HFFc6 (cell line): ENCODE data around the gene APRT. TPM values are rescaled to one million over a fixed set of nuclear protein-coding genes. Genes with fewer than 3 reads are reported as not detected.

Source experiments
- DNase-seq: peaks from one replicate; pipeline ENCODE4 v3.0.0-alpha.2; 2018
- H3K27ac Mint-ChIP-seq: 2 replicates; pipeline ENCODE4 v1.8.0; 2020; ENCODE audit warnings: mild to moderate bottlenecking, mixed read lengths
- H3K27me3 Mint-ChIP-seq: 2 replicates; pipeline ENCODE4 v1.8.0; 2021; ENCODE audit warnings: mild to moderate bottlenecking, moderate library complexity, mixed read lengths; ENCODE audit not compliant: insufficient read depth
- H3K36me3 Mint-ChIP-seq: 2 replicates; pipeline ENCODE4 v1.8.0; 2021; ENCODE audit warnings: low read depth, mixed read lengths
- H3K4me1 Mint-ChIP-seq: 2 replicates; pipeline ENCODE4 v1.8.0; 2020; ENCODE audit warnings: low read depth, mixed read lengths
- H3K4me3 Mint-ChIP-seq: 2 replicates; pipeline ENCODE4 v1.8.0; 2020; ENCODE audit warnings: mild to moderate bottlenecking, moderate library complexity, mixed read lengths
- H3K9me3 Mint-ChIP-seq: 2 replicates; pipeline ENCODE4 v1.8.0; 2020; ENCODE audit warnings: mild to moderate bottlenecking, mixed read lengths
- total RNA-seq, 6 experiments: library from RNA; stranded (reverse); fragmentation: NEBNext Ultra II Directional; extraction: Animal tissue kit (Norgen Biotek cat#: 25700); gene quantifications; 2 replicates in 1 of 6; 3 replicates in 5 of 6; pipeline ENCODE4 v1.2.3, GENCODE V29; 2021
- TF ChIP-seq, protein P1 (sequence below): fragments of 200-600 bp; sonication (generic); IDR thresholded peaks from 2 replicates; pipeline ENCODE4 v1.5.0; 2021; ENCODE audit warnings: antibody characterized with exemption, mild to moderate bottlenecking

The APRT gene
- total RNA-seq, 6 experiments from 2014 or later: 123 to 163 (median 130) TPM

DNA sequence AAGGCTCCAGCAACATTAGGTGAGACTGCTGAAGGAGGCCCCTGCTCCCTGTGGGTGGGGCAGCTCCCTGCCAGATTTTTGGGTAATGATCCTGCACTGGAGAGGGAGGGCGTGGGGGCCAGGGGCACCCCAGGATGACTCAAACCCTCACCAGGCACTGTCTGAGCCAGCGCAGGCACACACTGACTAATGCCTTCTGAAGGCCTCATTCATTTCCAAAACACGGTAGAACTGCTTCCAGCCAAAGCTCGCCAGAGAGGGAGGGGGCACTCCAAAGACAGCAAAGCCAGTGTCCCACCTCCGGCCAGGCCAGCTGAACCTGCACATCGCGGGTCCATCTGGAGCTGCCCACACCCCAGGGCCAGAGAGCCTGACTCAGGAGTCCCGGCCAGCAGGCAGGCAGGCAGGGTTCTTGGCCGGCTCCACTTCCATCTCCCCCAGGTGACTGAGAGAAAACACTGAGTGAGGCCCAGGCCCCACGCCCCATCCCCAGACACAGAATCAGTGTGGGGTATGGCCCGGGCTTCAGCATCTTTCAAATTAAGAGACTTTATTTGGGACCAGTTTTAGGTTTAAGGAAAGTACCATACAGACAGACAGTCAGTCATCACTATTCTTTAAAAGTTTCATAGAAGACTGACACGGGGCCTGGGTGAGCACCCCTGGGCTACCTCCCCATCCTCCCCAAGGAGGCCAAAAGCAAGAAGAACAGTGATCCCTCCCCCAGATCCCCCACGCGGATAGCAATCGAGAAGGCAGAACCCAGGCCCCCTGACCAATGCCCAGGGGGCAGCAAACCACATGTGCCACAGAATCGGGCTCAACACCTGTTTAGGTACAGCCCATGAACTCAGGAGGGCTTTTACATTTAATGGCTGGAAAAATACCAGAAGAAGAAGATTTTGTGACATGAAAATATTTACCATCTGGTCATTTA is 29.0 kb downstream of the APRT start:
- Mint-ChIP-seq H3K27me3 (peaks cover 2% of the 10 kb centered on the region), H3K36me3 (peaks cover 8% of the 10 kb centered on the region; the same call in 1 of the 2 replicates), H3K4me3 (peak overlapping the region; percentile 92), H3K4me1 (peaks cover 39% of the 10 kb centered on the region), H3K27ac (peak overlapping the region; percentile 75), H3K9me3 (no peaks in the 10 kb centered on the region)
- TF ChIP-seq, protein P1, sequence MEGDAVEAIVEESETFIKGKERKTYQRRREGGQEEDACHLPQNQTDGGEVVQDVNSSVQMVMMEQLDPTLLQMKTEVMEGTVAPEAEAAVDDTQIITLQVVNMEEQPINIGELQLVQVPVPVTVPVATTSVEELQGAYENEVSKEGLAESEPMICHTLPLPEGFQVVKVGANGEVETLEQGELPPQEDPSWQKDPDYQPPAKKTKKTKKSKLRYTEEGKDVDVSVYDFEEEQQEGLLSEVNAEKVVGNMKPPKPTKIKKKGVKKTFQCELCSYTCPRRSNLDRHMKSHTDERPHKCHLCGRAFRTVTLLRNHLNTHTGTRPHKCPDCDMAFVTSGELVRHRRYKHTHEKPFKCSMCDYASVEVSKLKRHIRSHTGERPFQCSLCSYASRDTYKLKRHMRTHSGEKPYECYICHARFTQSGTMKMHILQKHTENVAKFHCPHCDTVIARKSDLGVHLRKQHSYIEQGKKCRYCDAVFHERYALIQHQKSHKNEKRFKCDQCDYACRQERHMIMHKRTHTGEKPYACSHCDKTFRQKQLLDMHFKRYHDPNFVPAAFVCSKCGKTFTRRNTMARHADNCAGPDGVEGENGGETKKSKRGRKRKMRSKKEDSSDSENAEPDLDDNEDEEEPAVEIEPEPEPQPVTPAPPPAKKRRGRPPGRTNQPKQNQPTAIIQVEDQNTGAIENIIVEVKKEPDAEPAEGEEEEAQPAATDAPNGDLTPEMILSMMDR: no peak; the same call in 1 of the 2 replicates
- DNase-seq: peak; percentile 79

DNA sequence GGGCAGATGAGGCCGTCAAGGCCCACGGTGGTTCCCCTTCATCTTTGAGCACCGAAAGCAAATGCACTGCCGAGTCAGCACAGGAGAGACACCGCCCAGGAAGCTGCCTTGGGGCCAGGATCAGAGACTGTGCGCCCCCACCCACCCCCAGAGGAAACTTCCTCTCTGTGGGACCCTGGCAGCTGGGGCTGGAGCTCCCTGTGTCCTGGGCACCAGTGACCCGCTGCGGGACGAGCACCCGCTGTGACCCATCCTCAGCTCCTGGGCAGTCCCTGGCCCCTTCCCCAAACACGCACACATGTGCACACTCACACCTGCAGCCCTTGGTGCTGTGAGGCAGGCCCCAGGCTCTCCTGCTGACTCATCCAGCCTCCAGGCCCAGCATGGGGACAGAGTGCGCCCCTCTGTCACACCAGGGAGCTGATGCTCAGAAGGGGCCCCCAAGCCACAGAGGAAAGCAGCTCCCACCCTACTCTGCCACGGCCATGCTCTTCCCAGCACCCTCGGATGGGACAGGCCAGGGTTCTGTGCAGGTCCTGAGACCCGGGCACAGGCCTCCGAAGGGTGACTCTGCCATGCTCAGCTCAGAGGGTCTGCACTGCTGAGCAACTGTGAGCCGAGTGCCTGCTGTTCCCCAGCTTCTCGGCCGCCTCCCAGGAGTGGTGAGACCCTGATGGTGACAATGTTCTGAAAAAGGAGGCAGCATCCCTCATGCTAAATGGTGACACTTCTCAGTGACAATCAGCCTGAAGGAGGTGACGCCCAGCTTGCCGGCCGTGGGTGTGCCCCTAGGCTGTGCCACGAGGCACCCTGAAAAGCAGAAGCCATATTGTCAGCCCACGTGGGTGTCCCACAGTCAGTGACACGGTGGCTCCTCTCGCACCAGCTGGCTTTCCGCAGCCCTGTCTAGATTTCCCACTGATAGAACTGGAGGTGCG is 30.3 kb downstream of the APRT start:
- Mint-ChIP-seq H3K27ac (peak overlapping the region; percentile 75), H3K4me3 (peak overlapping the region; percentile 92), H3K36me3 (peaks cover 8% of the 10 kb centered on the region; the same call in 1 of the 2 replicates), H3K4me1 (peaks cover 39% of the 10 kb centered on the region), H3K9me3 (no peaks in the 10 kb centered on the region), H3K27me3 (peaks cover 2% of the 10 kb centered on the region)
- DNase-seq: no peak
- TF ChIP-seq, protein P1: no peak

DNA sequence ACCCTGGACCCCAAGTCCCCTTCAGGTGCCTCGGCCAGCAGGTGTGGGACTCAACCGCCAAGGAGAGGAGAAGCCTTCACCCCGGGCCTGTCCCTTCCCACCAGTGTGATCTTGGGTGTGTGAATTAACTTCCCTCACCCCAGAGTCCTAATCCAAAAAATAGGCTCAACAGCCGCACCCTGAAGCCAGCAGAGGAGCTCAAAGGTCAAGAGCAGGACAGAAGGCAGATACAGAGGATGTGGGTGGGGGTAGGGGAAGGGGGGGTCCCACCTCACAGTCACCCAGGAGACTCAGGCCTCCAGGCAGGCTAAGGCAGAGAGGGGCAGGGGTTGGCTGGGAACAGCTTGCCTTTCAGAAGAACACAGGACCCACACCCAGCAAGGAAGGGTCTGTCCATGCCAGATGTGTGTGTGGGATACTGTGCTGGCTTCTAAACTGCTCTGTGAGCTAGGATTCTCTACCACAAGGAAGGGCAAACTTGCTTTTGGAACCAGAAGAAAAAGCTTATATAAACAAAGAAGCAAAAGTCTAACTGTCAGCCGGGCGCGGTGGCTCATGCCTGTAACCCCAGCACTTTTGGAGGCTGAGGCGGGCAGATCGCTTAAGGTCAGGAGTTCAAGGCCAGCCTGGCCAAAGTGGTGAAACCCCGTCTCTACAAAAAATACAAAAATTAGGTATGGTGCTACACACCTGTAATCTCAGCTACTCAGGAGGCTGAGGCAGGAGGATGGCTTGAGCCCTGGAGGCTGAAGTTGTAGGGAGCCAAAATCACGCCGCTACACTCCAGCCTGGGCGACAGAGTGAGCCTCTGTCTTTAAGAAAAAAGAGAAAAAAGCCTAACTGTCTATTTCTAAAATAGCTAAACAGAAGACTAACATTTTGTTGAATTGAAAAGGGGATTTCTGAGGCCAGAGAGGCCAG is 31.3 kb downstream of the APRT start:
- Mint-ChIP-seq H3K4me3 (peak overlapping the region; percentile 24), H3K27me3 (peaks cover 5% of the 10 kb centered on the region), H3K36me3 (peaks cover 8% of the 10 kb centered on the region; the same call in 1 of the 2 replicates), H3K4me1 (peaks cover 39% of the 10 kb centered on the region), H3K27ac (peak overlapping the region; percentile 54), H3K9me3 (no peaks in the 10 kb centered on the region)
- TF ChIP-seq, protein P1: no peak
- DNase-seq: no peak

DNA sequence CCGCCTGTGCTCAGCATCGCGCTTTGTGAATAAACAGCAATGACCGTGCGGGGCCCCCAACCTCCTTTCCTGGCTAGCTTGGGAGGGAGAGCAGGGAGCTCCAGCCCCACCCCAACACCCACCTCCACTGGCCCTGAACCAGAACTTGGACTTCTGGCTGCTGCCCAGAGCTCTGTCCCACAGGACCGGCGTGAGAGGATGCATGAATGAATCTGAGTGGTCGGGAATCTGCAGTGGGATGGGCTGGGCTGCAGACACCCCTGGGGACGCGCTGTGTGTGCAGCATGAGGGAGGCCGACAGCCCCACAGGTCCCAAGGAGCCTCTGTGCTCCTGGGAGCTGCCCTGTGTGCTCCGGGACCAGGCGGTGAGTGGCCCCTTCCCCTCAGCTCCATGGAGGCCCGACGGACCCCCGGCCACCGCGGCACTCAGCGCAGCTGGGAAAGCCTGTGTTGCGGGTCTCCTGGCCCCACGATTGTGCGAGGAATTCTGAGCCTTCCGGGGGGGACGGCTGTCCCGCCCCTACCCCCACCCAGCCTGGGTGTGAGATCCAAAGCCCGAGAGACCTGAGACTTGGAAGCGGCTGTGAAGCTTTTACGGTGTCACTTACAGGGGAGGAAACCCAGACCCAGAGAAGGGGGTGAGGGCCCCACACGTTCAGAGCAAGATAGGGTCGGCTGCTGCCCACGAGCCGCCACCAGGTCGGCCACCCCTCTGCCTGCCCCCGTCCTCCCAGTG is 32.2 kb downstream of the APRT start:
- no peak for DNase-seq
- TF ChIP-seq, protein P1: no peak
- H3K27ac Mint-ChIP-seq: peak overlapping the region; percentile 54; the same call in 1 of the 2 replicates

More for the DNA sequence above, 32.2 kb downstream of the APRT start:
- Mint-ChIP-seq H3K36me3 (peaks cover 8% of the 10 kb centered on the region; the same call in 1 of the 2 replicates), H3K9me3 (no peaks in the 10 kb centered on the region), H3K4me1 (peaks cover 43% of the 10 kb centered on the region), H3K4me3 (no peak overlapping the region), H3K27me3 (peaks cover 7% of the 10 kb centered on the region)
